Measurements from ENCODE around the gene CCDC28B.

CCDC28B gene

GRCh38 chr1:32205401-32206370, 5.3 kb downstream of the CCDC28B start, which contains the start of gene IQCC:
Gene IQCC, plus strand, starts transcription at chr1:32205671. Its CDS starts 11 bp downstream, at chr1:32205682.
- H3K27ac ChIP-seq = peak within 1 kb of the TSS; percentile 65
- no peak for TF ChIP-seq CTCF (conservative IDR thresholded peaks at IDR 0.05; ENCODE audit: low read depth)
- ChIA-PET POLR2A (ENCODE audit: low non-redundant PET) (interaction anchor here (0.6 to 0.7 kb wide), 2 partner anchors 26 to 51 kb away, joined by 5 read pairs; partner anchors contain the start of gene TXLNA), CTCF (interaction anchor here (0.6 to 2.2 kb wide), 2 partner anchors 10 to 31 kb away, joined by 3 to 11 read pairs; no protein-coding TSS in a partner anchor)
- peak; percentile 85 for DNase-seq (ENCODE audit: low spot score)

- H3K27ac ChIP-seq = peak overlapping the region; percentile 52
- ChIA-PET POLR2A (ENCODE audit: low non-redundant PET) (no interaction called here), CTCF (no interaction called here)
- TF ChIP-seq CTCF (conservative IDR thresholded peaks at IDR 0.05; ENCODE audit: low read depth) = no peak
- DNase-seq (ENCODE audit: low spot score) = no peak
Measured at GRCh38 chr1:32208469-32208868, 8.1 kb downstream of the CCDC28B start.

GRCh38 chr1:32208891-32209328, 8.5 kb downstream of the CCDC28B start, which contains the start of gene DCDC2B:
Gene DCDC2B, plus strand, starts transcription at chr1:32209089. Its CDS starts 5 bp downstream, at chr1:32209094.
- TF ChIP-seq CTCF (conservative IDR thresholded peaks at IDR 0.05; ENCODE audit: low read depth) = no peak
- H3K27ac ChIP-seq = peak within 1 kb of the TSS; percentile 52
- DNase-seq (ENCODE audit: low spot score) = peak; percentile 52
- ChIA-PET CTCF (no interaction called here), POLR2A (ENCODE audit: low non-redundant PET) (no interaction called here)

GRCh38 chr1:32215629-32216480, 15.5 kb downstream of the CCDC28B start:
- POLR2A ChIA-PET (ENCODE audit: low non-redundant PET) = interaction anchor here (0.6 to 0.8 kb wide), 2 partner anchors 15 to 23 kb away, joined by 3 read pairs; partner anchors contain the start of gene CCDC28B
- CTCF ChIA-PET = interaction anchor here (0.5 to 2.5 kb wide), 17 partner anchors 9 to 895 kb away, joined by 3 to 18 read pairs (median 3); partner anchors contain the start of genes BSDC1, IQCC and LCK

GRCh38 chr1:32216566-32216965, 16.2 kb downstream of the CCDC28B start:
- peak overlapping the region; percentile 70 for H3K27ac ChIP-seq
- no peak for TF ChIP-seq CTCF (conservative IDR thresholded peaks at IDR 0.05; ENCODE audit: low read depth)
- CTCF ChIA-PET = interaction anchor here (0.6 to 2.5 kb wide), 6 partner anchors 10 to 147 kb away, joined by 3 to 18 read pairs (median 5); partner anchors contain the start of gene IQCC
- DNase-seq (ENCODE audit: low spot score) = no peak
- POLR2A ChIA-PET (ENCODE audit: low non-redundant PET) = no interaction called here

More at GRCh38 chr1:32215629-32216480, 15.5 kb downstream of the CCDC28B start:
- DNase-seq (ENCODE audit: low spot score) = peak; percentile 71
- peak overlapping the region; percentile 70 for H3K27ac ChIP-seq
- TF ChIP-seq CTCF (conservative IDR thresholded peaks at IDR 0.05; ENCODE audit: low read depth) = peak; percentile 82
